Brain pericyte (primary cell): Measurements from ENCODE around the gene CNTROB.

Experiments used
- DNase-seq: peaks from one replicate; pipeline ENCODE4 v3.0.0-alpha.2; 2012; ENCODE audit warnings: low read depth, low spot score

Gene CNTROB

GRCh38 chr17:7987112-7987893 is 55.3 kb downstream of the CNTROB start:
- no peak for DNase-seq

GRCh38 chr17:7988750-7989178 is 56.8 kb downstream of the CNTROB start:
- peak; percentile 41 for DNase-seq

GRCh38 chr17:7989781-7990655 is 58.0 kb downstream of the CNTROB start:
- peak; percentile 8 for DNase-seq

- no peak for DNase-seq
Observed at GRCh38 chr17:7992516-7992915, 60.5 kb downstream of the CNTROB start.

- no peak for DNase-seq
Observed at GRCh38 chr17:7992924-7993323, 60.9 kb downstream of the CNTROB start.

GRCh38 chr17:7993972-7994589 is 62.1 kb downstream of the CNTROB start:
- DNase-seq = no peak

GRCh38 chr17:7995724-7996123 is 63.7 kb downstream of the CNTROB start:
- no peak for DNase-seq

- no peak for DNase-seq
Observed at GRCh38 chr17:7997186-7997585, 65.2 kb downstream of the CNTROB start.
